ENCODE measurements around the gene SH3RF3.

DNA sequence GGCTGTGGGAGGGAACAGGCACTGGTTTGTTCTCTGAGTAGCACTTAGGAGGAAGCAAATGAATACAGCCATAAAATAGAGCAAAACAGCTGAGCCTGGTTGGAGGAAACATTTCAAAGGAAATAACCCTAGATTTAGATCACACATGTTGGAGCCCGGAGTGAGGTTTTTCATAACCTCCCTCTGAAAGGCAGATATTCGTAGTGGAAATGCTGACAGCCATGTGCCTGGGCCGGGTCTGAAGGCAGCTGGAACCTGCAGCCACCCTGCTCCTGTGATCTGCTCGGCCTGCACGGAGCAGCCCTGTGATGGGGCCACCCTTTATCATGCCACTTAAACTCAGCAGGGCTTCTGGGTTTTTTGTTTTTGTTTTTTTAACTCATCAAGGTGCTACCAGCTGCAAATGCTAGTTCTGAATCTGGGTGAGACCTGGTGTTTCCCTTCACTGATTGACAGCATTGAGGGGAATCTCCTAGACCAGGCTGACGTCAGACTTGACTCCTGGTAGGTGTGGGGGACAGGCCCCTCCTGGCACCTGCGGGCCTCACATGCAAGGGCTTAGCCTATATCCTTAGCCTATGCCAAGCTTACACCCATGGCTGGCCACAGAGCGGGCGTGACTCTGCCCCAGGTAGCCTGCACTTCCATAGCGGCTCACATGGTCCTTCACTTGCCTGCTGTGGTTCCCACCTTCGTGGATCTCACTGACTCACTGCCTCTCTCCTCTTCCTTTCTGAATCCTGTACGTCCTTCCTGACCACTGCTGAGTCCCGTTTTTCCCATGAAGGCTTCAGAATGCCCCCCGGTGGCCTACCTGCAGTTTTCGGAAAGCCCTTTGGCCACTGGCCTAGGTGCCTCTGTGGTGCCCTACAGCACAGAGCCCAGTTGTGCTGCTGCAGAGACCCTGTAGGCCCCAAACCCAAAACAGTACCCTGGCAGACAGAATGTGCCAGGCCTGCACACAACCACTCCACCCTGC lies 267.5 kb downstream of the SH3RF3 start:
- TF ChIP-seq CTCF (IDR thresholded peaks at IDR 0.05) (no peak), REST (IDR thresholded peaks at IDR 0.05; ENCODE audit: insufficient read depth in 1 of 2, low read depth in 2 of 2, low read length in 1 of 2) (no peak), POLR2AphosphoS5 (IDR thresholded peaks at IDR 0.05; ENCODE audit: low read depth, low read length) (no peak), TCF7L2 (IDR thresholded peaks at IDR 0.05; ENCODE audit: low read depth, low read length) (no peak), SIN3A (IDR thresholded peaks at IDR 0.05; ENCODE audit: borderline replicate concordance, insufficient read depth, low read depth, low read length) (no peak)

Data from Panc1 (cell line).